GM18505 (cell line): ENCODE measurements around the gene WIPF1.

Experiments used
- ATAC-seq: cut with Tn5 transposase; IDR thresholded peaks from one replicate; pipeline ENCODE4 v1.9.1; 2021; ENCODE audit not compliant: unreplicated experiment
- POLR2A ChIP-seq: IDR thresholded peaks from 4 replicates; pipeline ENCODE4 v1.6.1; 2011; ENCODE audit warnings: borderline replicate concordance; ENCODE audit not compliant: insufficient read depth, insufficient read length; ENCODE audit errors: extremely low read depth

Gene WIPF1

GRCh38 chr2:174511580-174512260, 85.9 kb downstream of the WIPF1 start:
- TF ChIP-seq POLR2A, result no peak
- ATAC-seq, result no peak

GRCh38 chr2:174510583-174511189, 86.9 kb downstream of the WIPF1 start:
- no peak for TF ChIP-seq POLR2A
- ATAC-seq, result no peak
